Hair follicular keratinocyte (primary cell): ENCODE measurements around the gene USP30. TPM values are rescaled to one million over a fixed set of nuclear protein-coding genes. Genes with fewer than 3 reads are reported as not detected.

Experiments used
- total RNA-seq: library from RNA; depleted of rRNA; stranded (reverse); fragments of >200 nt; gene quantifications from 2 replicates; pipeline ENCODE4 v1.2.3, GENCODE V29; 2015

USP30 gene
- 4.5 and 5.3 TPM in 2 replicates for total RNA-seq

DNA sequence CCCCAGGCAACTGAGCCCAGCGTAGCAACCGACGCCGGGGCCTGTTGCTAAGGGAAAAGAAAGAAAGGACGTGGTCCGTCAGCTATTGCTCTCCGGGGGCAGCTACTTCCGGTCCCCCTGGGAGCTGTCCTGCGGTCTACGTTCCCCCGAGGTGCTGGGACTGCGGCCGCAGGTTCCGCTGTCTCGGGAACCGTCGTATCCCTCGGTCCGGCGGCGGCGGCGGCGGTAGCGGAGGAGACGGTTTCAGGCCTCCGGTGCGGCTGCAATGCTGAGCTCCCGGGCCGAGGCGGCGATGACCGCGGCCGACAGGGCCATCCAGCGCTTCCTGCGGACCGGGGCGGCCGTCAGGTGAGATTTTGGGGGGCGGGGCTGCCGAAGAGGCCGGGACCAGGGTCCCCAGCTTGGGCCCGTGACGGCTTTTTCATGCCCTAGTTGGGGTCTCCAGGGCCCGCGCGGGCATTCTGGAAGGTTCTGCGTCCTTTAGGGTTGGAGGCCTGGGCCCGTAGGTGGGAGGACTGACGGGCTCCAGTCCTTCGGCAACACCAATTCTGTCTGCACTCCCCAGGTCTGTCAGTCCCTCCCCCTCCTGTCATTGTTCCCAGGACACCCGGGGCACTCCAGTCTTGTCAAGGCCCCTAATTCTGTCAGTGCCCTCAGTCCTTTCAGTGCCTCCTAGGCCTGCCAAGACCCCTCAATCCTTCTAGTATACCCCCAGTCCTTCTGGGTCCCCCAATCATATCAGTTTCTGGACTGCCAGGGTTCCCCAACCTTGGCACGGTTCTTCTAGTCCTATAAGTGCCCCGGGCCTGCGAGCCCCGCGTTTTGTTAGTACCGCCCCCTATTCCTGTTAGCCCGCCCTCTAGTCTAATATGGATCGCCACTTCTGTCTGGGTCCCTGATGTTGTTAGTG is at the start of gene USP30:
USP30 (plus strand) TSS at position 163 of the 910 bp plus-strand sequence; CDS start at position 266, 103 bp downstream.

DNA sequence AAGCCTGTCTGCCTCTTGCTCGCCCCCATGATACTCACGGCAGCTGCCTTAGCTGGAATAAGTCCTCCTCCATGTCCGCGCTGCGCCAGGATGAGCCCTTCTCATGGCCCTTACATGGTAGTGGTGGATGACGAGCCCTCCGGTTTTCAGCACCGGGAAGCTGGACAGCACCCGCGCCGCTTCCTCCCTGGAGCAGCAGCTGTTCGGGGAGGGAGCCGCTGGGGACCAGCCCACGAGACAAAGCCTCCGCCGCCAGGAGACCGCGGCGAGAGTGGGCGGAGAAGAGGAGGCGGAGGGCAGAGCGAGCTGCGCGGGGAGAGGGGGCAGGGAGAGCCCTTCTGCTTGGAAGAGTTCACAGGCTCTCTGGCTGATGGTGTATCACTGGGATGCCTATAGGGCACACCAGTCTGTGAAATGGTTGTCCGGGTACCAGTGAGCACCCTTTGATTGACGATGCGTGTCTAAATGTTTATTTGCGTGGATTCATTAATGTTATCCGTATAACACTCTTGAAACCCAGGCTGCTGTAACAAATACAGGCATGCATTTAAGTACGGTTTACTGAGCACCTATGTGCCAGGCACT is 31.5 kb upstream of the USP30 start, which contains the start of gene SVOP:
SVOP (minus strand) TSS at position 273 of the 585 bp plus-strand sequence; CDS start at position 73, 200 bp downstream.

DNA sequence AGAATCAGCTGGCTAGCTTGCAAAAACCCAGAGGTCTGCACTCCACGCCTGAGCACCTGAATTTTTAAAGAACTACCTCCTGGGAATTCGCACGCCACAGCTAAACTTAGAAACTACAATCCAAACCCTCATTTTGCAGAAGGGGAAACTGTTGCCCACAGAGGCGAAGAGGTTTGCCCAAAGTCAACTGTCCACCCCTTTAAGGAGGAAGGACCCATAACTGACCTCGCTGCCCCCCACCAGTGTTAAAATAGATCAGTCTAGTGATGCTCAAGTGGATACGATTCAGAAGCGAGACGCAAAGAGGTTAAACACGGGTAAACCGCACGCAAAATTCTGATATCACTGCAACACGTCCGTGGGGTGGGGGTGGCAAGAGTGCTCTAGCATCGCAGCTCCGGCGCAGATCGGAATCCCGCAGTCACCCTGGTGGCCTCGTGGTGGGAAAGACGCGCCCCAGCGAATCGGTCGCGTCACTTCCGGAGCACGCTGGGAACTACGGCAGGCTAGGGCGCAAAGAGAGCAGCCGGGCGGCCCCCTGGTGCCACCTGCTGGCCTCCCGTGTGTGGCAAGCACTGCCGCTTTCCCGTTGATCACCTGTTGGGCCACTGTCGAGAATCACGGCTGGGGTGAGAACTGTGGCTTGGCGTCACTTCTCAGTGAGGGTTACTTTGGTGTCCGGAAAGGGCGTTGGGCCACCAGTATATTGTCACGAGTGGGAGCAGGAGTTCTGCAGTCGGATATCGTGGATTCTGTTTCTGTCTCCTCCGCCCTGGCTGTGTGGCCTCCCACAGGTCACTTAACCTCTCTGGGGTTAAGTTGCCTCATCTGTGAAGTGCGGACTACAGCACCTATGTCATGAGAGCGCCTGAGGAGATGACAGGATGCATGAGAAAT is 40.9 kb downstream of the USP30 start, which contains the start of gene ALKBH2:
ALKBH2 (minus strand) TSS at position 451 of the 897 bp plus-strand sequence. CDS start 686 bp downstream, outside the sequence.

DNA sequence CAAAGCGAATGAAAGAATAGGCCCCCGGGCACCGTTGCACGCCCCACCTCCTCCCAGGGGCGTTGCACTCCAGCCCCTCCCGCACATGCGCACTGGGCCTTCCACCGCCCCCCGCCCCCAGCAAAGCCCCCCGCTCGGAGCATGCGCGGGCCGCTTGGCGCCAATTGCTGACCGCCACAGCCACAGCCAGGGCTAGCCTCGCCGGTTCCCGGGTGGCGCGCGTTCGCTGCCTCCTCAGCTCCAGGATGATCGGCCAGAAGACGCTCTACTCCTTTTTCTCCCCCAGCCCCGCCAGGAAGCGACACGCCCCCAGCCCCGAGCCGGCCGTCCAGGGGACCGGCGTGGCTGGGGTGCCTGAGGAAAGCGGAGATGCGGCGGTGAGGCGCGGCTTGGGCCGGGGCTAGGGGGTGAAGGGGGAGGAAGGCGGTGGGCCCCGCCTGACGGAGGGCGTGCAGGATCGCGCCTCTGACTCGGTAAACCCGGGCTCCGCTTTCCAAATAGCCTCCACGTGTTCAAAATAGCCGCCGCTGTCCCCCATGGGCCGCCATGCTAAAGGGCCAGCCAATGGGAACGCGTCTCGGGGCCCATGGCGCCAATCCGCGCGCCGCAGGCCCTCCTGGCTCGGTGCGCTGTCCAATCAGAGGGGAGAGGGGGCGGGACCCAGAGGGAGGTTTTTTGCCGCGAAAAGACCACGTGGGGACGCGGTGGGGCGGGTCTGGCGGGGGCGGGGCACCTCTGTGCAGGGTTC is 45.2 kb downstream of the USP30 start, which contains the start of gene UNG:
UNG (plus strand) TSS at position 163 of the 748 bp plus-strand sequence; CDS start at position 246, 83 bp downstream.

GRCh38 chr12:109115758-109116610 is 63.6 kb downstream of the USP30 start, which contains the start of gene ACACB:
TSS of gene ACACB (plus strand) at chr12:109116587. CDS start at chr12:109139406, 22,819 bp downstream.

Other genes starting within 250 kb of the USP30 start
- gene SSH1, start 195.0 kb upstream of the USP30 start, total RNA-seq, result 19.0 and 24.3 TPM in 2 replicates
- not detected in 2 replicates for gene DAO, start 172.5 kb upstream of the USP30 start, total RNA-seq
- not detected in 2 replicates for gene SVOP, start 31.5 kb upstream of the USP30 start, total RNA-seq
- 22.8 and 33.6 TPM in 2 replicates for gene ALKBH2, start 40.9 kb downstream of the USP30 start, total RNA-seq
- 37.8 and 111 TPM in 2 replicates for gene UNG, start 45.0 kb downstream of the USP30 start, total RNA-seq
- gene ACACB, start 64.0 kb downstream of the USP30 start, total RNA-seq, result 0.55 and 1.0 TPM in 2 replicates